Caki2 (cell line): ENCODE results near the gene TTC28. TPM values are rescaled to one million over a fixed set of nuclear protein-coding genes. Genes with fewer than 3 reads are reported as not detected.

ENCODE experiments used
- DNase-seq: peaks from one replicate; pipeline ENCODE4 v3.0.0-alpha.2; 2015; ENCODE audit warnings: low read depth
- in situ Hi-C: cut with HindIII; loops from 2 replicates; pipeline ENCODE4 v1.10.0; 2016; ENCODE audit warnings: low sequenced_read_pairs, low pct_unique_long_range_greater_than_20kb, mixed read lengths
- total RNA-seq: library from RNA; depleted of rRNA; stranded (reverse); fragments of >200 nt; shearing (Covaris generic); gene quantifications from 2 replicates; pipeline ENCODE4 v1.2.3, GENCODE V29; 2014; ENCODE audit warnings: low replicate concordance

Gene TTC28
- total RNA-seq, 1 experiment from 2014 or later, result 9.8 TPM

DNA sequence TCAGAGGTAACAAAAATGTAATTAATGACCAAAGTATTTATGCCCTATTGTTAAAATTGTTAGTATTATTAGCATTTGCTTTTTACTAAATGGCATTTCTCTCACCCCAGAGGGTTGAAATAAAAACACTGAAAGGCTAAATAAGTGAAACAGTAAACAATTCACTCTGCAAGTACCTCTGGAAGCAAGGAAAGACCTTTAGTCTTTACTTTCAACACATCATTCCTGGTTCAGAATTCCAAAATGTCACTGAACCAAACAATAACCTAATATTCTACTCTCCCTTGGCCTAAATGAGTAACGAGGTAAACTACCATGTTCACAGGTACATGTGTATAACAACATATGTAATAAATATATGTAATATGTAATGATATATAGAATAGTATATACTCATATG is 369.3 kb downstream of the TTC28 start:
- DNase-seq, result no peak
- in situ Hi-C loops, result no loop called here

DNA sequence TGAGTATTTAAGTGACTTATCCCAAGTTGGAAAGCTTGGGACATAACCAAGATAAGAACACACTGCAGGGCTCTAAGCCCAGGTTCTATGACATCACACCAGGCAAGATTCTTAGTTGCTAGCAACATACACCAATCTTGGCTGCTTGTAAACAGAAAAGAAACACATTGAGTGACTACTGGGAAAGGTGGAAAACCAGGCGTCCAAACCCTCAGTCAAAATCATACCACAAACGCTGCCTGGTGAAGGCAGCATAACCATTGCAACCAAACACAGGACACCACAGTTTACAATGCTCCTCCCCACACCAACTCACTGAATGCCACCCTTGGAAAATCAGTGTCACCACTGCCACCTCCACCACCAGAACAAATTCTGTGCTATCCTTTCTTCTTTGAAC is 379.9 kb downstream of the TTC28 start:
- DNase-seq, result no peak
- in situ Hi-C loops, result no loop called here

DNA sequence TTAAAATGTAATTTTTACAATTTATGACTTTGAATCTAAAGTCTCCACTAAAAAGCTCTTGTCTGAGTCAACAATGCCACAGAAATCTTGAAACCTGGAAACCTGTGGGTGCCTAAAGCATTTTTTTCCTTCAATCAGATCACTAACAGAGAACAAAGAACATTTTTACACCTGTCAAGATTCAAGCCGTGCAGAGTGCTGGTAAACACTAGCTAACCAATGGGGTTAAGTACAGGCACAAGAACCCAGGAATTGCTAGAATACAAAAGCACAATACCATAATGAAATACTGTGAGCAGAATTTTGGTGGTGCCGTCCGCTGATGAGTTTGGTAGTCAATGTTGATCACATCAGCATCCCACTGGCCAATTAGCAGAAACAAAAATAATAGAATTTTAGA is 380.3 kb downstream of the TTC28 start:
- in situ Hi-C loops, result no loop called here
- DNase-seq, result no peak

GRCh38 chr22:28297504-28297903 is 382.1 kb downstream of the TTC28 start:
- in situ Hi-C loops, result no loop called here
- no peak for DNase-seq

DNA sequence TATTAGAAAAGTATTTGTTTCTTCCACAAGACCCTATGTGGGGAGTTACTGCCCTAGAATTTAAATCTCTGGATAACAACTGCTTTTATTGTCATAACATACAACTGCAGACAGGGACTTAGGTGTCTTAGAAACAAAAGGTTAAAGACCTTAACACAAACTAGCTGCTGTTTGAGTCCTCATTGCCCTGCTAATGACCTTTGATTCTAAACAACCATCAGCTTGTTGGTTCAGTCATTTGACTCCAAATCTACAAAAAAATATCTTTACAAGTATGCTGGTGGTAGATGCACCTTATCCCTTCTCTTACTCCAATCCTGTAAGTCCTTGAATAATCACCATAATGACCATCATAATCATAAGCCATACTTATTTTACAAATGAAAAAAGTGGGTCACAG is 383.2 kb downstream of the TTC28 start:
- in situ Hi-C loops, result no loop called here
- no peak for DNase-seq

GRCh38 chr22:28283068-28283654 is 396.5 kb downstream of the TTC28 start:
- in situ Hi-C loops, result no loop called here
- DNase-seq, result no peak

- in situ Hi-C loops, result no loop called here
- no peak for DNase-seq
These were observed 397.1 kb downstream of the TTC28 start for GRCh38 chr22:28282405-28283067.

DNA sequence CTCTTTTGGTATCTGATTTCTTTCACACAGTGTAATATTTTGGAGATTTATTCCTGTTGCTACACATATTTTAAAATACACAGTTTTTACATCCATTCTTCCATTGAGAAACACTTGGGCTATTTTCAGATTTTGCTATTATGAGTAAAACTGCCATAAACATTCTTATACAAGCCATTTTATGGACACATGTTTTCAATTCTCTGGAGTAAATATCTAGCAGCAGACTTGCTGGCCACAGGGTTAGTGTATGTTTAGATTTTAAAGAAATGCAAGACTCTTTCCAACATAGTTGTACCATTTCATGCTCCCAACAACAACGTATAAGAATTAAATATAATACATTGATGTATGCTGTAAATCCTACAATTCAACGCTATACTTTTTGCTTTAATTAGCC is 399.8 kb downstream of the TTC28 start:
- DNase-seq, result no peak
- in situ Hi-C loops, result no loop called here

- in situ Hi-C loops, result no loop called here
These were observed 410.4 kb downstream of the TTC28 start for GRCh38 chr22:28269277-28269676.

GRCh38 chr22:28268850-28269249 is 410.8 kb downstream of the TTC28 start:
- no peak for DNase-seq
- in situ Hi-C loops, result no loop called here

More at GRCh38 chr22:28269277-28269676, 410.4 kb downstream of the TTC28 start:
- no peak for DNase-seq

- no peak for DNase-seq
- in situ Hi-C loops, result no loop called here
These were observed 411.5 kb downstream of the TTC28 start for GRCh38 chr22:28268171-28268570.

DNA sequence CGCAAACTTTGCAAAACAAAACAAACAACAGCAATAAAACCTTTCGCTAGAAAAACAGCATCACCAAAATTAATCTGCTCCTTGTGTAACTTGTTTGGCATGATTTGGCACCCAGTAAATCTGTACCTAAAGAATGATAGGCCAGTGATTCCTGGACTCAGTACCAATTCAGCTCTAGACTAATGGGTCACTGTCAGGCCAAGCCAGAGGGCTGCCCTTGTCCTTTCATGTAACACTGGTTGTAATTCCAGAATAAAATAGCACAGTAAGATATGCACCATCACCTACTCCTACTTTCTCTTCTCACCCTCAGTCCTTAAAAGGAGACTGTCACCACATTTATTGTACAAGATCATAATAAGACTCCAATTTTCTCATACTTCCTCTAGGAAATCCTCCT is 419.0 kb downstream of the TTC28 start:
- in situ Hi-C loops, result no loop called here
- DNase-seq, result no peak

- in situ Hi-C loops, result no loop called here
These were observed 419.8 kb downstream of the TTC28 start for GRCh38 chr22:28259774-28260312.

DNA sequence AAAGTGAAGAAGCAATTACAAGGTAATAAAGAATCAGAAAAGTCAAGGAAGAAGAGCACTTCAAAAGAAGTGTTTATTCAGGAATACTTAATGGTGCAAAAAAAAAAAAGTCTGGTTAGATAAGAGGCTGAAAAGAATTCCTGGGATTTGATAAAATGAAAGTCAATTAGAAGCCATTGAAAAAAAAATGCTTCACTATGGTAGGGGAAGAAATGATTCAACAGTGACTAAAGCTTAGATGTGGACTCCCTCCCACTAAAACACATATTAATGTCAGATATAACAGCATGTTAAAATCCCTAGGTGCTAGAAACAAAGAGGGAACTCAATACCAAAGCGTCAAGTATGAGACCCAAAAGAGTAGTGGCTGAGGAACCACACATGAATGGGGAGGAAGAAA is 425.2 kb downstream of the TTC28 start:
- in situ Hi-C loops, result no loop called here
- no peak for DNase-seq

More at GRCh38 chr22:28259774-28260312, 419.8 kb downstream of the TTC28 start:
- no peak for DNase-seq

- DNase-seq, result no peak
- in situ Hi-C loops, result no loop called here
These were observed 427.1 kb downstream of the TTC28 start for GRCh38 chr22:28252539-28252938.

GRCh38 chr22:28250036-28250695 is 429.5 kb downstream of the TTC28 start:
- DNase-seq, result no peak
- in situ Hi-C loops, result no loop called here

DNA sequence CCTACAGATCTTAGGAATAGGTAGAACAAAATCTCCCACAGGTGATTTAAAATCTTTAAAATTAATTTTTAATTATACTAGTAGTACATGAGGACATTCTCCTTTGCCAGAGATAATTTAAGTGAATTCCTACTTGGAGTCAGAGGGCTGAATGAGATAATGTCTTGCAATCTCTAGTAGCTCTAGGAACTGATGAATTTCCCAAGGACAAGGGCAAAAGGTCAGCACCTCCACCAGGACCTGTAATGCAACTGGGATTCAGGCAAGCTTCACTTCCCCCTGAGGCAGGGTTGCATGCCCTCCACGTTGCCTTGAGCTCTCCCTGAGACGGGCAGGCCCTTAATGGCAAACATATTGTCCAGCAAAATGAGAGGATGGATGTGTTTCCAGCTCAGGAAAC is 430.2 kb downstream of the TTC28 start:
- no peak for DNase-seq
- in situ Hi-C loops, result no loop called here

DNA sequence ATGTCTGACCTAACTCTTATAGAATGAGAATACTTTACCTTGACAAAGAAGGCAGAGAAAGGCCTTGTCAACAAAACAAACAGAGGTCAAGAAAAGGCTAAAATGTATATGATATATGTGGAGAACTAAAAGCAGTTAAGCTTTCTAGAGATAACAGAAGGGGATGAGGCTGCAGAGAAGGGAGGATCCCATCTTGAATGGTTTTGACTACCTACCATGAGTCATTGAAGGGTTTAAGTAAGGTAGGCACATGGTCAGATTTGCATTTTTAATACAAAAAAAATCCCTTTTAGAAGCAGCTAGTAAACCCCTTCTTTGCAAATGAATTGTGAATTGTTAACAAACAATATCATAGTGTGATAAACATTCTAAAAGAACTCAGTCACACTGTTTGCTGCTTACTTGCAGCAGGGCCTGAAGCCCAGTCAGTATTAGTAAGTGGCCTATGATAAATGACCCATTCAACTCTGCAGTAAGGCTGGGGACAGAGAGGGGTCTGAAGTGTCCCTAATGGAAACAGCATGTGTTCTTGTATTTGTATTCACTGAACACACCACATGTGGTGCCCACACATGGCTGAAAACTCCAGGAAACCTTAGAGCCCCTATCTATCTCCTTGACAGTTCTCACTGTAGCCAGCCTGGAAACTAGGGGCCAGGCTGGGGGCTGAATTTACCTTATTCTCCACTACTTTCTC is 431.8 kb downstream of the TTC28 start:
- in situ Hi-C loops, result no loop called here
- no peak for DNase-seq

DNA sequence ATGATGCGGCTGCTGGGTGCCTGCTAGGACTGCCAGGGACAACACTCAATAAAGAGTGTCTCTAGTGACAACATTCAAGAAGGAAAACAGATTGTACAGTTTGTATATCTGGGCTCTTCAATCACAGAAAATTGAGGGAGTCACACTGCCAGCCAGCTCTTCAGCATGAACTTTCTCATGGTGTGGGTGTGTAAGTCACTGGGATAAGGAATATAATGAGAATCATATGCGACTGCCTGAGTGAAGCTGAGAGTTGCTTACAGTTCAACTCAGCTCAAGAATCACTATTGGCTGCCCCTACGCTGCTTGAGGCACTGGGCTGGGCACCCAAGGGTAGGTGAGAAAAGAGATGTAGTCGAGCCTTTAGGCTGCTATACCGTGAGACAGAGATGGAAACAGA is 432.5 kb downstream of the TTC28 start:
- in situ Hi-C loops, result no loop called here
- no peak for DNase-seq
